NOMO-1 treated with DMSO at 0.1 percent for 48 hours (cell line): ENCODE data around the gene CALN1.

Source experiments
- DNase-seq: peaks from one replicate; lab custom pipeline; 2025; ENCODE audit not compliant: unreplicated experiment; lab: John Stamatoyannopoulos, UW

CALN1 gene

DNA sequence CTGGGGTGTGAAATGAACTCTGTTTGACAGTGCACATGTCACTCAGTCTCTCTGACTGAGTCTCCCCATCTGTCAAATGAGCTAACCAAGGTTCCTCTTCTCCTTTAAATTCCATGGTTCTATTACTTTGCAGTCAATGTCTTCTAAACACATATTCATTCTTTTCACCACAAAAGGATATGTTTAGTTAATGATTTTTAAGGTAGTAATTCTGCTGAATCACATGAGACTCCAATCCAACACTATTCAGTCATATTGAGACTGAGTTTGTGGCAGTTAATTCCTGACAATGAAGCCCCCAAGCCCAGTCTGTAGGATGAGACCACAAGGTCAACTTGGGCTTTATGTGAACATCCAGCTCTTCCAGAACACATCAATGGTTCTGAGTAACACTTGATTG lies 85.3 kb downstream of the CALN1 start:
- no peak for DNase-seq

DNA sequence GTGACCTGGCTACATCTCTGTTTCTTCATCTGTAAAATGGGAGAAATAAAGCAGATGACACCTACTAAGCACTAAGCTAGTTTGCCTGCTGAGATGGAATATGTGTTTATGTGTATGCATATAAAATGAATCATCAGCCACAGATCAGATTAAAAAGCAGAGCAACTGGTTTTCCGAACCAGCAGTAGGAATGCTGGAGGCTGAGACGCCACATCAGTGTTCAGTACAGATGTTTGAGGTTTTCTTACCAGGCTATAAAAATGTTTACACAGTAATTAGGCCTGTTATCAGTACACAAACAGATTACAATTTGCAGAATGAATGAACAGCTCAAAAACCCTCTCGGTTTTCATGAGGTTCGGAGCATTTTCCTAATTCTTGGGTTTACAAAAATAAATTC lies 85.8 kb downstream of the CALN1 start:
- DNase-seq: no peak

DNA sequence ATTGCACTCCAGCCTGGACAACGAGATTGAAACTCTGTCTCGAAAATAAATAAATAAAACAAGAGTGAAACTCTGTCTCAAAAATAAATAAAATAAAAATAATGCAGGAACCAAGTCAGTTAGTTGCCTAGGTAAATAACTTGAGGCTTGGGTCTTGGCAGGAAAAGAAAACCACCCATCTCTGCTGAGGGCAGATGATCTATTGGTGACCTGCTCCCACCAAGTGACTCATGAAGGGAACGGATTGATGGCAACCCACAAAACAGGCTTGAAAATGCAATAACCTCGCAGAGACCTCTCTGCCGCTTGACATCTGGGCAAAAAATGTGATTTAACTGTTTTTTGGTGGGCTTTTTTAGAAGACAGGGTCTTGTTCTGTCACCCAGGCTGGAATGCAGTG lies 86.6 kb downstream of the CALN1 start:
- no peak for DNase-seq

DNA sequence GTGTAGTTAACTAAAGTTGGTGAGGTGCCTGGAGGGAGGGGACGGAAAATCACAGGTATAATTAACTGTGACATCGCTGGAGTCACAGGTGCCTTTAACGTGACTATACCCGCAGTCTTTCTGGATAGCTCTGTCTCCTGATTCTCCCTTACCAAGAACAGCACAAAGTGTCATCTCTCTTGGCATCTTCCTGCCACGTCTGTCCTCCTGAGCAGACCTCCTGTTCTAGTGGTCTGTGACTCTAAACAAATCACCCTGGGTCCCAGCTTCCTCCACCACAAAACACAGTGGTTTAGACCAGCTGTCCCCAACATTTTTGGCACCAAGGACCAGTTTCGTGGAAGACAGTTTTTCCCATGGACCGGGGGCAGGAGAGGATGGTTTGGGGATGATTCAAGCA lies 90.5 kb downstream of the CALN1 start:
- no peak for DNase-seq

DNA sequence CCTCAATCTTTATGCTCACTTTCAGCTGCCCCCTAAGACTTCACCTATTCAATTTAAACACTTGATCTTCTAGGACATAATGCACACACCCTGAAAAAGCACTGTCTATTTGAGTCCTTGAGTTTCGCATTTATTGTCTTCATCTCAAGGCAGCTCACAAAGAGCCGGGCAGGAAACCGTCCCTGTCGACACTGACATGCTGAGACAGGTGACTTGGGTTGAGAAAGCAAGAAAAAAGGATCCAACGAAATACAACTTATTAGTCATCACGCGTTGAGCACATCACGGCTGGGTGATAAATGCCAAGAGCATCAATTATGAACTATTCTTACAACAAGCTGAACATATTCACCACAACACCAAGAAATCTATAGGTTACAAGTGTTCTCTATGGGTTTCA lies 91.1 kb downstream of the CALN1 start:
- DNase-seq: no peak

DNA sequence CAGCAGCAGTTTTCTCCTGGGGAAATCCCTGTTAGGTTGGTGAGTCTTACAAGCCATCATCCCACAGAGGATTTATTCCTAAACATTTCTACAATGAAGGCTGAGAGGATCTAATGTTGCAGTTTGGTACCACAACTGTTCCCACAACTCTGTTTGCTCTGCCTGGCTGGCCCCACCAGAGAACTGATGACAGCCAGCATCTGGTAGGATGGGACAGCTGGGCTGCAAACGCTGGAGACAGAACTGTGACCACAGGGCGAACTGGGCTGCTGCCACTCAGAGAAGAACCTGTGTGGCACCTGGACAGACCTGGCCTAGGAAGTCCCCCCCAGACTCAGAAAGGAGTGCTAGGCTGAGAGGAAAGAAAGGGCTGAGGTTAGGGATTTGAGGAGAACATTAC lies 94.8 kb downstream of the CALN1 start:
- no peak for DNase-seq

DNA sequence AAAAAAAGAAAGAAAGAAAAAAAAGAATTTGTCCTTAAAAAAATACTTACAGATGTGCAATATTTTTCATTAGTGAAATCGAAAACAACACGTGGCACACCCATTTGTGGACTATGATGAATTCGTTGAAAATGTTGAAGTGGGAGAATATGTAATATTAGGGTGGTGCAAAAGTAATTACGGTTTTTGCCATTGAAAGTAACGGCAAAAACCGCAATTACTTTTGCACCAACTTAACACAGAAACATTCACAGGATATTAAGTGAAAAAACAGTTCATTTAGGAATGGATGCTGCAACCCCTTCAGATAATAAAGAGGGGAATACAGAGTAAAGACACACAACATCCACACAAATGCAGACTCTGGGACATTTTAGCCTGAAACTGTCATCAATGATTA lies 96.0 kb downstream of the CALN1 start:
- DNase-seq: no peak

DNA sequence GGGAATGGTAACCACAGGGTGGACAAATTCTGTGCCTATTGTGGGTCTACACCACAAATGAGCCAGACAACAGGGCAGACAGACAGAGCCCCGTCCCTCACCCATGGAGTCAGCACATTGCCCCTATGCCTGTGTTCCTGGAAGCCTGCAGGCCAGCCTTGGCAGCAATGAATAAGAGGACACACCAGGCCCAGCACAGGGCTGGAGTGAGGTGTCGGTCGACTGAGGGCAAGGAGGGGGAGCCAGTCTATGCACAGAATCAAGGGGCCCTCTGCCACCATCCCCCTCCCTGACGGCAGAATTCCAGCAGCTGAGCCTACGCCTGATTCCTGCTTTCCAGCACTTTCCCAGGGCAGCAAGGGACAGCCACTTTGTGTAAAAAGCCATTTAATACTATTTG lies 98.2 kb downstream of the CALN1 start:
- DNase-seq: no peak

DNA sequence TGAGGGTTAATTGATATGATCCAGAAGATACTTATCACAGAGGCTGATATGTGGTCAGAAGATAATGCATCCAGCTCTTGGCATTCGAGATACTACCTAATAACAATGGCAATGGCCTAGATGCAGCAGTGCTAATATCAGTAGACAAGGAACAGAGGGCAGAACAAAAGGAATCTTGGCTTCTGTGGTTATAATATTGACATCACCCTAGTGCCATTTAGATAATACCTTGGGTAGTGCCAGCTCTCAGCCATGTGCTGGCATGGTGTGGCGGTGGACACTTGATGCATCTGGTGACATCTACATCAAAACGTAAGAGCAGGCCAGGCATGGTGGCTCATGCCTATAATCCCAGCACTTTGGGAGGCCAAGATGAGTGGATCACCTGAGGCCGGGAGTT lies 101.8 kb downstream of the CALN1 start:
- DNase-seq: no peak

DNA sequence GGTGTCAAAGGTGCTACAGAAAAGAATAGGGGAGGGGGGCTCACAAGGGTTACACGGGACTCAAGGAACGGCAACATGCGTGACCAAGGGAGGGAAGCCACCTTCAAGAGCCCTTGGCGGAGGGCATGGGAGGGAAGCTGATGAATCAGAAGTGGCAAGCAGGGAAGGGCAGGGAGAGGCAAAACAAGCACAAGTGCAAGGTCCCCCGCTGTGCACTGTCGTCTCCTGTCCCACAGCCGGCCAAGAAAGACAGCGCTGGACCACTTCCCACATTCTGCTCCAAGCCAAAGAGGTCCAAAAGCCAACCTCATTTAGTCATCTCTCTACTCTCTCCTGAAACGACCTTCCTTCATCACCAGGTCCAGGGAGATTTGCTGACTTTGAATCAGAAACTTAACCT lies 102.7 kb downstream of the CALN1 start:
- DNase-seq: no peak

DNA sequence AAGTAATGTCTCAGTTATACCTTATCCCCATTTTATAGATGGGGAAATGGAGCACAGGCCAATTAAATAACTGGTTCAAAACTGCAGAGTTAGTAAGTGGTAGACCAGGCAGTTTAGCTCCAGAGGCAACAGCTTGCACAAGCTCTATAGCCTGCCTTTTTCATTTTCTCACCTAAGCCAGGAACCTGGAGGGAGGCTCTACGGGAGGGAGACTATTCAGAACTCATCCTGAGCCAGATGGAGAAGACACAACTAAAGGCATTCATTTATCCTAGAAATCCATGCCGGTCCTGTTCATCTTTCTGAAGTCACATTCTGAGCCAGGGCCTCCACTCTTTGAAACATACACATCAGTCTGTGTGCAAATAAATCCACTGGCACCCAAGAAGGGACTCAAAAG lies 103.2 kb downstream of the CALN1 start:
- DNase-seq: no peak

DNA sequence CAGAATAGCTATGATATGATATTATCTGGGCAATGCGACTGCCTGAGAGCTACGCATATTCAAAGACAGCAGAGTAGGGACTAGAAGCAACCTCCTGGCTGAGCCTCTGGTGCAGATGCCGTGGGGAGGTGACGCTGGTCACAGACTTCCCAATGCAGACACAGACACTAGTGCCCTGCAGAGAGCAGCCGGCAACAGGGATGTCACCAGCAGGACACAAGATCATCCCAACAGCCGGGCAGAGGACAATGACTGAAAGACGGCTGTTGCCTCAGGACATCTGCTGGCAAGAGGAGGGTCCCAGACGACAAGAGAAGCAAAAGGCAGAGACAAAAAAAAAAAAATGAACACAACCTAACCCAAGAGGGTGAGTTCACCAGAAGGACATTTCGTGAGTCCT lies 104.6 kb downstream of the CALN1 start:
- DNase-seq: no peak

DNA sequence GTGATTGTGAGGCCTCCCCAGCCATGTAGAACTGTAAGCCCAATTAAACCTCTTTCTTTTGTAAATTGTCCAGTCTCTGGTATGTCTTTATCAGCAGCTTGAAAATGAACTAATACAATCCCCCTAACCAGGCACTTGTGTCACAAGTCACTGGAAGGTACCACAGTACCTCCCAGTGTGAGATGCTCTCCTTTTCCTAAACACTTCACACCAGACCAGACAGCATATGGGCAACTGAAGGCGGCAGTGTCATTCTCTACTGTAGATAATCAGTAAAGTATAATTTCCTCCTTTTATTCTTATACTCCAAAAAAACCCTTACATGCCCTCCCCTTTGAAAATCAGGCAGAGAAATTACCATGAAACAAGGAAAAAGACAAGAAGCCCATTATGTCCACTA lies 113.2 kb downstream of the CALN1 start:
- no peak for DNase-seq

DNA sequence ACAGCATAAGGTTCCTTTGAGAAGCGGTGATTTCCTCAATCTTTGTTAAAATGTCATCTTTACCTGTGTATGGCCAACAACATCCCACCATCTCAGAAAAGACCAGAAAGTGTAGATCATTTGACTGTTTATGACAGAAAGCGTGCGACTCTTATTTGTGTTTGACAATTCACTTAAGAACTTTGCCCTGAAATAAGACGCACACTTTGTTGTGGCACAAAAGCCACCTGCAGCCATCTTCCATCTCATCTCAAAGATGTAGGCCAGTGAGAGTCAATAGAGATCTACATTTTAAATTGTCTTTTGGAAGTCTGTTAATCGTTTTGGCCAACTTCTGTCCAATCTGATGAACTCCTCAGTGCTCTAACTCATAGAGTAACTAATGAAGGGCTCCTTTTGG lies 114.0 kb downstream of the CALN1 start:
- no peak for DNase-seq

DNA sequence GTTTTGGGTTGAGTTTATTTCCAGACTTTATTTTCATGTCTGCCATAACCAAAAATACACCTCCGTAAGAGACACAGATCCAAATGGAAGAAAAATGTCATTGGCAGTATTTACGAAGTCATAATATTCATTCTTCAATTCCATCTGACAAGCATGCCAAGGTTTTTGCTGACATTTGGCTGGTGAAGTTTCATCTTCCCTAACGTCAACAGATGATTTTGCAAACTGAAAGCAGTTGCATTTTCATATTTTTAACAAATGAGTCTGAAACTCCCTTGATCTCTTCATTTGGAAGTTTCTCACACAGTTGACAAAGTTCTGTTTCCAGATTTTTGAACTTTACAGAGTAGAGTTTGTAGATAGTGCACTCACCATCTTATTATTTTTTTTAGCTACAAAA lies 114.5 kb downstream of the CALN1 start:
- DNase-seq: no peak

DNA sequence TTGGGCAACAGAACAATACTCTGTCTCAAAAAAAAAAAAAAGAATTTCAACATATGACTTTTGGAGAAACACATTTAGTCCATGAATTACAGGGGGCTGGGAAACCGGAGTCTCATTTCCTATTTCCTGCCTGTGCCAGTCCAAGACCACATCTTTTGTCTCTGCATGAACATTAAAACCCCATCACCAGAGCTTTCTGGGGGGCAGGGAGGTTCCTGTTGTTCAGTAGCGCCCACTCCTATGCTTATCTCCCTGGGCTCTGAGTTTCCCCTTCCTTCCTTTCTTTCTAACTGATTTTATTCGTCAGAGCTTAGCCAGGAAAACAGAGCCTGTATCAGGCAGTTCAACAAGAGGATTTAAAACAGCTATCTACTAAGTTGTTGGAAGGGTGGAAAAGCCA lies 119.3 kb downstream of the CALN1 start:
- DNase-seq: no peak

DNA sequence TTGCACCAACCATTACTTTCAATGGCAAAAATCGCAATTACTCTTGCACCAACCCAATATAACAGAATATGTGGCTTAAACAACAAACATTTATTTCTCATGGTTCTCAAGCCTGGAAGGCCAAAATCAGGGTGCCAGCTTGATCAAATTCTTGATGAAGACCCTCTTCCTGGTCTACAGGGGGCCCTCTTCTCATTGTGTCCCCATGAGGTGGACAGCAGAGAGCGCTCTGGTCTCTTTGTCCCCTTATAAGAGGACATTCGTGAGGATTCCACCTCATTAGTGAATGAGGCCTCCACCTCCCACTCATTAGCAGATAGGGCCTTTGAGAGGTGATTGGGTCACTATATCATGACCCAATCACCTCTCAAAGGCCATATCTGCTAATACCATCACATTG lies 120.0 kb downstream of the CALN1 start:
- no peak for DNase-seq

DNA sequence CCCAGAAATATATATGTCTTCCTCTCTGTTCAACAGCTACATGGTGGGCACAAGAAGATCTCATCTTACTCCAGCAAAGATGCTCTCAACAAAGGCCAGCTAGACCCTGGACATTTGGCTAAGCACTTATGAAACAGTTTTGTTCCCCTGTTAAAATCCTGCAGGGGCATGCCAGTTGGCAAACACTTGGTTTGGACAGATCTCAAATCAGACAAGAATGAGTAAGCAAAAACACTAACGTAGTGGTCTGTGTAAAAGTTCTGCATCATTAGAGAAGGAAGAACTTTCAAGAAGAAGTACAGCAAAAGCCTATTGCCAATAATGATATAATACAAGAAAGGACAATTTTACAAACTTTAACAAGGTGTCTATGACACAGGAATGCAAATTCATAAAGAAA lies 125.6 kb downstream of the CALN1 start:
- no peak for DNase-seq

DNA sequence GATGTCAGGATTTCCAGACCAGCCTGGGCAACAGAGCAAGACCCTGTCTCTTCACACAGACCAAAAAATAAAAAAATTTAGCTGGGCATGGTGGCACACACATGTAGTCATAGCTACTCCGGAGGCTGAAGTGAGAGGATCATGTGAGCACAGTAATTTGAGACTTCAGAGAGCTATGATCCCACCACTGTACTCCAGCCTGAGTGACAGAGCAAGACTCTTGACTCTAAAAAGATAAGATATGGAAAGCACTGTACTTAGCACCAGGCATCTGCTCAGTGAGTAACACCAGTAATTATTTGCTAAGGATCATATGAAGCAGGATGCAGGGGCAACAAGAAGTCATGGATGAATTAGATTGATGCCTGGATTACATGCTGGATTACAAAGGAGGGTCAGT lies 128.8 kb downstream of the CALN1 start:
- no peak for DNase-seq

DNA sequence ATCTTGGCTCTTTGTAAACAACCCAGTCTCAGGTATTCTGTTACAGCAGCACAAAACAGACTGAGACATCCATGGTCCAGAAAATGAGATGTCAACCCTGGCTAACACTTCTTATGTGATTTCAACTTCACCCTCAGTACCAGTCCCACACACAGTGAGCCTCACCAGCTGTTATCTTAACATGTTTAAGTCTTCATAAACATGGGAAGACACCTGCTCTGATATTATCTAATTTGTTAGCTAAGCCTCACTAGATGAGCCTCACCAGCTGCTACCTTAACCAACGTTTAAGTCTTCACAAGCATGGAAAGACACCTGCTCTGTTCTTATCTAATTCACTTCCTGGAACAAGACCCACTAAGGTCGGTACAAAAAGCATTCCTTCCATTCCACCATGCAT lies 130.8 kb downstream of the CALN1 start:
- DNase-seq: no peak

DNA sequence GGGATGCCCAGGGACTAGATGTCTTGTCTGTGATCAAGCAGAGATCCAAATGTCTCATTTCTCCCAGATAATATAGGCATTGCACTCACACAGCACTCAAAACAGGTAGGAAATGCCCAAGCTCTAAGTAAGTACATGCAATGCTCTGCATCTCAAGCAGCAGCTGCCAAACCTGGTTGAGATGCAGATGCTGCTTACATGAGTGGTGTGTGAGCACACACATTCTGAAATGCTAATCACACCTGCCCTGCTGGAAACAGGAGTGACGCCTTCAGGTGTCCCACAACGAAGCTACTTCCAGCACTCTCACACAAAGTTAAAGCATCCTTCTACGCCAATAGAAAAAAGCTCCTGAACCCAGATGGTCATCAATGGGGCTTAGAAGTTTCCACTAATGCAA lies 132.9 kb downstream of the CALN1 start:
- DNase-seq: no peak

DNA sequence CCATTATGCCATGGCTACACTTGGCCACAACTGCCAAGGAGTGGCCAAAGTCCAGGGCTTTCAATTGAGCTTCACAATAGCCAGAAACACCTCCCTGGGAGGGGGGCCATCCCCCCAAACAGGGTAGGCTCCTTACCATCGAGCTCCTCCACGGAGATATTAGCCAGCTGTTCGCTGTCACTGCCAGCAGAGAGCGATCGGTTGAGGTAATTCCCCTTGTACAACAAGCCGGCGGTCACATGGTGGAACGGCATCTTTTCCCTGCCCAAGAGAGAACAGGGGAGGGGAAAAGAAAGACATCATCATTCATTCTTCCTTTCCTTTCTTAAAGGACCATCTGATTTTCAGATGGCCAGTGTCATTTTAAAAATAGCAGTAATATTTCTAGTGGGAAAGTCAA lies 133.6 kb downstream of the CALN1 start:
- DNase-seq: no peak

DNA sequence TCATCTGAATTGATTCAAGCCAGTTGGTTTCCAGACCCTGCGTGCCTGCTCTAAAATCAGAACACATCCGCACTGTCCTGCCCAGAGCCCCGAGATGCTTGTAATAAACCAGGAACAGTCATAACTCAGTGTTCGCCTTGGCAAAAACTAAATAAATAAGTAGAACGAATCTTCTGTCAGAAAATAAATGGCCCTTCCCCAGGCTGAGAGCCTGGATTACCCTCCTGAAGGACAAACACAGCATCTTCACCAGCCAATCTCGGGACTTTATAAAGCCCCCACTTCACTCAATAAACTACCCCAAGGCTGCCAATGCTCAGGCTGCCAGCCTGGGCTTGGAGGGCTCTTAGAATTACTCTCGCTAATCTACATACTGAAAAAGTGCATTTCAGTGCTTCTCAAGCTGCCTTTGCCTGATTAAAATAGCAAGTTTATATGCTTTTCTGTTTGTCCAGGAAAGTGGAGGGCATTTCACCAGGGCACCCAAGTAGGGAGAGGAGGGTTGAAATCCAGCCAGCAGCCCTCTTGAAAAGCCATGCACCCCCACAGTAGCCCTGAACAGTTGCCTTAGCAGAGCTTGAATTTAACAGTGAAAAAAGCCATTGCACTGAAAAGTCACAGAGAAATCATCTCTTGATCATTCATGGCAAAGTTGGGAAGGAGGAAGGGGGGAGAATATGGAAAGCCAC lies 136.6 kb downstream of the CALN1 start:
- DNase-seq: no peak

DNA sequence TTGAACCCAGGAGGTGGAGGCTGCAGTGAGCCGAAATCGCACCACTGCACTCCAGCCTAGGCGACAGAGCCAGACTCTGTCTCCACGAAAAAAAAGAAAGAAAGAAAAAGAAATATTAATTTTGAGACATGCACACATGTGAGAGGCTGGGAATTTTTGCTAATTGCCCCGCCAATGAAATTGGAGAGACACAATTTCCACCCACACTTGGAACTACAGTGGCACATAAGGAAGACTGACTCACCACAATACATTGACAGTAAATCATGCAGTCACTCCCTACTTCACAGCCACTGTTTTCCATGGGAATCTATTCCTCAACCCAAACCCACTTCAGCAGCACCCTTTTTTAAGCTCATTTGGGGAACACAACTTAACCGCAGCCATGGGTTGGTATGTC lies 139.7 kb downstream of the CALN1 start:
- no peak for DNase-seq
